Trophoblast cell (in vitro differentiated cells and primary cell): ENCODE measurements around the gene MXI1.

Experiments used
- DNase-seq, 2 donors: peaks; one replicate each; pipeline ENCODE4 v3.0.0-alpha.2; 2016
- H2AFZ ChIP-seq: 2 replicates; pipeline ENCODE4 v1.6.1; 2013; ENCODE audit warnings: low read length, moderate library complexity, mild to moderate bottlenecking; ENCODE audit not compliant: insufficient read depth, poor library complexity
- H2AK5ac ChIP-seq: 2 replicates; pipeline ENCODE4 v1.6.1; 2013; ENCODE audit warnings: mild to moderate bottlenecking, low read length
- H2BK120ac ChIP-seq: 2 replicates; pipeline ENCODE4 v1.6.1; 2013; ENCODE audit warnings: low read length, mild to moderate bottlenecking, moderate library complexity; ENCODE audit not compliant: insufficient read depth, poor library complexity
- H2BK12ac ChIP-seq: 2 replicates; pipeline ENCODE4 v1.6.1; 2013; ENCODE audit warnings: mild to moderate bottlenecking, low read length, moderate library complexity
- H2BK5ac ChIP-seq: 2 replicates; pipeline ENCODE4 v1.6.1; 2013; ENCODE audit warnings: low read length, low read depth, moderate library complexity, mild to moderate bottlenecking; ENCODE audit not compliant: poor library complexity
- H3K14ac ChIP-seq: 2 replicates; pipeline ENCODE4 v1.6.1; 2013; ENCODE audit warnings: mild to moderate bottlenecking, low read length
- H3K18ac ChIP-seq: 2 replicates; pipeline ENCODE4 v1.6.1; 2013; ENCODE audit warnings: mild to moderate bottlenecking, low read length
- H3K23ac ChIP-seq: 2 replicates; pipeline ENCODE4 v1.6.1; 2013; ENCODE audit warnings: low read length
- H3K27ac ChIP-seq: 2 replicates; pipeline ENCODE4 v1.5.1; 2013; ENCODE audit warnings: low read depth, mild to moderate bottlenecking, inconsistent platforms, low read length, moderate library complexity
- H3K27me3 ChIP-seq: 2 replicates; pipeline ENCODE4 v1.6.1; 2013; ENCODE audit warnings: inconsistent platforms, mild to moderate bottlenecking, low read length, moderate library complexity; ENCODE audit not compliant: insufficient read depth
- H3K36me3 ChIP-seq, 2 experiments: 1 replicate in 1 of 2; 2 replicates in 1 of 2; pipeline ENCODE4 v1.6.1; 2013; ENCODE audit warnings: low read length in 2 of 2, mild to moderate bottlenecking in 2 of 2, moderate library complexity in 1 of 2; ENCODE audit not compliant: insufficient read depth in 2 of 2, control insufficient read depth in 1 of 2
- H3K4ac ChIP-seq: 2 replicates; pipeline ENCODE4 v1.6.1; 2013; ENCODE audit warnings: low read depth, mild to moderate bottlenecking, low read length, moderate library complexity
- H3K4me1 ChIP-seq, 2 experiments: 1 replicate in 1 of 2; 2 replicates in 1 of 2; pipeline ENCODE4 v1.6.1; 2013; ENCODE audit warnings: low read length in 2 of 2, mild to moderate bottlenecking in 2 of 2, moderate library complexity in 1 of 2; ENCODE audit not compliant: insufficient read depth in 2 of 2, control insufficient read depth in 1 of 2
- H3K4me2 ChIP-seq: 2 replicates; pipeline ENCODE4 v1.6.1; 2013; ENCODE audit warnings: inconsistent platforms, mild to moderate bottlenecking, low read length, moderate library complexity
- H3K4me3 ChIP-seq: 2 replicates; pipeline ENCODE4 v1.5.1; 2013; ENCODE audit warnings: mild to moderate bottlenecking, low read depth, low read length, inconsistent platforms
- H3K79me1 ChIP-seq: one replicate; pipeline ENCODE4 v1.6.1; 2013; ENCODE audit warnings: low read length
- H3K79me2 ChIP-seq: 2 replicates; pipeline ENCODE4 v1.6.1; 2013; ENCODE audit warnings: low read length, mild to moderate bottlenecking; ENCODE audit not compliant: control insufficient read depth, insufficient read depth, poor library complexity
- H3K9ac ChIP-seq: 2 replicates; pipeline ENCODE4 v1.6.1; 2013; ENCODE audit warnings: mild to moderate bottlenecking, low read length
- H3K9me3 ChIP-seq: 2 replicates; pipeline ENCODE4 v1.6.1; 2013; ENCODE audit warnings: low read depth, mild to moderate bottlenecking, control low read depth, inconsistent platforms, low read length; ENCODE audit not compliant: insufficient read depth
- H4K12ac ChIP-seq: 2 replicates; pipeline ENCODE4 v1.6.1; 2013; ENCODE audit warnings: low read depth, mild to moderate bottlenecking, low read length, moderate library complexity
- H4K8ac ChIP-seq: 2 replicates; pipeline ENCODE4 v1.6.1; 2013; ENCODE audit warnings: low read depth, mild to moderate bottlenecking, low read length, moderate library complexity
- H4K91ac ChIP-seq: one replicate; pipeline ENCODE4 v1.6.1; 2013; ENCODE audit warnings: low read depth, mild to moderate bottlenecking, low read length, moderate library complexity
- WGBS: extraction: QIAGEN DNeasy Blood & Tissue Kit; methylation state at CpG from one replicate; pipeline ENCODE4 v1.1.7; 2013; ENCODE audit warnings: missing lambda C conversion rate; ENCODE audit not compliant: insufficient read length, insufficient coverage; ENCODE audit errors: extremely low coverage; 5-methylcytosine and 5-hydroxymethylcytosine counted together

The MXI1 gene

GRCh38 chr10:110167149-110167548 is 40.3 kb upstream of the MXI1 start:
- Histone ChIP-seq H3K4ac (no peak overlapping the region), H3K23ac (no peak overlapping the region), H2AK5ac (no peak overlapping the region), H4K12ac (no peak overlapping the region), H2BK12ac (no peak overlapping the region), H3K4me3 (no peak overlapping the region), H3K36me3 (no peaks in the 10 kb centered on the region), H3K79me1 (no peaks in the 10 kb centered on the region), H3K9ac (no peak overlapping the region), H3K4me2 (no peak overlapping the region), H3K14ac (no peak overlapping the region), H2AFZ (no peak overlapping the region), H3K27ac (no peak overlapping the region), H3K18ac (no peak overlapping the region), H3K4me1 (peaks cover 4 to 12% of the 10 kb centered on the region in 2 experiments), H3K79me2 (no peaks in the 10 kb centered on the region), H2BK120ac (no peak overlapping the region), H3K27me3 (no peaks in the 10 kb centered on the region), H2BK5ac (no peak overlapping the region), H4K8ac (no peak overlapping the region), H4K91ac (no peak overlapping the region), H3K9me3 (no peaks in the 10 kb centered on the region)
- no CpG with 5 or more reads among the region's 7 CpGs for WGBS
- no peak for DNase-seq

GRCh38 chr10:110168601-110169481 is 38.6 kb upstream of the MXI1 start:
- H3K27me3 ChIP-seq = no peaks in the 10 kb centered on the region
- WGBS = no CpG with 5 or more reads among the region's 10 CpGs
- no peak overlapping the region for H4K91ac ChIP-seq

GRCh38 chr10:110169586-110169985 is 37.8 kb upstream of the MXI1 start:
- no peak overlapping the region for H3K4me3 ChIP-seq
- H3K18ac ChIP-seq = no peak overlapping the region
- H2AK5ac ChIP-seq = no peak overlapping the region
- H3K4me2 ChIP-seq = no peak overlapping the region
- no CpG with 5 or more reads among the region's 1 CpG for WGBS
- no peak overlapping the region for H2AFZ ChIP-seq
- no peak overlapping the region for H3K14ac ChIP-seq
- H2BK12ac ChIP-seq = no peak overlapping the region
- no peak overlapping the region for H4K8ac ChIP-seq
- no peaks in the 10 kb centered on the region for H3K79me2 ChIP-seq
- no peak overlapping the region for H3K4ac ChIP-seq
- peaks cover 0 to 4% of the 10 kb centered on the region in 2 experiments for H3K4me1 ChIP-seq
- no peak overlapping the region for H3K27ac ChIP-seq
- no peak overlapping the region for H4K91ac ChIP-seq
- H3K27me3 ChIP-seq = no peaks in the 10 kb centered on the region
- no peak overlapping the region for H2BK120ac ChIP-seq
- H4K12ac ChIP-seq = no peak overlapping the region
- no peaks in the 10 kb centered on the region for H3K36me3 ChIP-seq
- H3K9ac ChIP-seq = no peak overlapping the region
- no peak overlapping the region for H3K23ac ChIP-seq
- DNase-seq = no peak
- H3K79me1 ChIP-seq = no peaks in the 10 kb centered on the region
- H3K9me3 ChIP-seq = no peaks in the 10 kb centered on the region
- H2BK5ac ChIP-seq = no peak overlapping the region

More at GRCh38 chr10:110168601-110169481, 38.6 kb upstream of the MXI1 start:
- Histone ChIP-seq H3K79me1 (no peaks in the 10 kb centered on the region), H2AFZ (no peak overlapping the region), H3K23ac (no peak overlapping the region), H2AK5ac (no peak overlapping the region), H3K18ac (no peak overlapping the region), H4K12ac (no peak overlapping the region), H3K9me3 (no peaks in the 10 kb centered on the region), H4K8ac (no peak overlapping the region), H3K4me1 (peaks cover 0 to 7% of the 10 kb centered on the region in 2 experiments), H3K4ac (no peak overlapping the region), H2BK5ac (no peak overlapping the region), H3K27ac (no peak overlapping the region), H3K36me3 (no peaks in the 10 kb centered on the region), H2BK12ac (no peak overlapping the region), H3K4me3 (no peak overlapping the region), H3K9ac (no peak overlapping the region), H3K79me2 (no peaks in the 10 kb centered on the region), H2BK120ac (no peak overlapping the region), H3K4me2 (no peak overlapping the region), H3K14ac (no peak overlapping the region)
- no peak for DNase-seq

DNA sequence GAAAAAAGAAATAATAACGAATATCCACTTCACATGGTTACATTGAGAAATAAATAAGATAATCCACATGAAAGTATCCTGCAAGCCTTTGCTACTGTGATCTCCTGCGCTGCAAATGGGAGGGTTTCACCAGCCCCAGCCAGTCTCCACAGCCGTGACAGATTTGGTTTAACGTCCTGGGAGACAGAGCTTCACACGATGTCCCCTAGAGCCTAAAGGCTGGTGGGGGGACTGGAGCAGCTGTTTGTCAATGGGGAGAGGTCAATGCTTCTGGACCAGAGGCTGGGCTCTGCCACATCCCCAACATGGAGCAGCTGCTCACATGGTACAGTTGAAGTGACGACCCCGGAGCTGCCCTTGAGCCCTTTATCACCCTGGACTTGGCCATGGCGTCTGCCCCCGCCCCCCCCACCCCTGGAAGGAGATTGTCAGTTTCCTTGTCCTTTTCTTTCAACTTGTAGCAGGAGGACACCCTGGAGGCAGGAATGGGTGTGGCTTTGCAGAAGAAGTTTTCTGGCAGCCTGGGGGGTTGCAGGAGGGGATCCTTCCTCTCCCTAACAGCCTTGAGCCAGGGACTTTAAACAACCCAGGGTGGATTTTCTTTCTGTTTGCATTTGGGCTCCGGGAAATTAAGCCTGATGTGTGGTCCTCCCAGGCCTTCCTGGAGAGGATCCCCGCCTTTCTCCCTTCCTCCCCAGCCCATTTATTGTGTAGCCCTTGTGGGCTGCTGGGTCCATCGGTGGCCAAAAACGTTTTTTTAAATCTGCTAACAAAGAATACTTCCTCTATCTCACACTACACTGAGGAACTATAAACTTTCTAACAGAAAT is 37.0 kb upstream of the MXI1 start:
- H3K18ac ChIP-seq = no peak overlapping the region
- H3K36me3 ChIP-seq = no peaks in the 10 kb centered on the region
- H2BK5ac ChIP-seq = no peak overlapping the region
- no peak overlapping the region for H2BK12ac ChIP-seq
- no peak overlapping the region for H3K4me3 ChIP-seq
- H4K12ac ChIP-seq = no peak overlapping the region
- no peak overlapping the region for H3K4me2 ChIP-seq
- no peaks in the 10 kb centered on the region for H3K79me1 ChIP-seq
- H3K4ac ChIP-seq = no peak overlapping the region
- no peak overlapping the region for H3K14ac ChIP-seq
- WGBS = no CpG with 5 or more reads among the region's 13 CpGs
- H2AK5ac ChIP-seq = no peak overlapping the region
- DNase-seq = no peak
- no peaks in the 10 kb centered on the region for H3K27me3 ChIP-seq
- H3K9me3 ChIP-seq = no peaks in the 10 kb centered on the region
- no peak overlapping the region for H3K23ac ChIP-seq
- no peak overlapping the region for H3K9ac ChIP-seq
- no peak overlapping the region for H4K8ac ChIP-seq
- no peak overlapping the region for H2BK120ac ChIP-seq
- no peaks in the 10 kb centered on the region for H3K79me2 ChIP-seq
- H3K27ac ChIP-seq = no peak overlapping the region
- no peak overlapping the region for H4K91ac ChIP-seq
- H3K4me1 ChIP-seq = peaks cover 0 to 4% of the 10 kb centered on the region in 2 experiments
- H2AFZ ChIP-seq = no peak overlapping the region
